AG09309 (cell line): ENCODE data around the gene SMARCD1.

Source experiments
- DNase-seq: peaks from one replicate; pipeline ENCODE4 v3.0.0-alpha.2; 2010; ENCODE audit warnings: low read depth
- H3K4me3 ChIP-seq: 2 replicates; pipeline ENCODE4 v1.5.1; 2011; ENCODE audit warnings: mild to moderate bottlenecking, low read depth, low read length, moderate library complexity; ENCODE audit not compliant: control insufficient read depth
- CTCF ChIP-seq: IDR thresholded peaks from 2 replicates; pipeline ENCODE4 v1.5.1; 2011; ENCODE audit warnings: mild to moderate bottlenecking, low read depth, low read length, inconsistent platforms; ENCODE audit not compliant: insufficient read depth, control insufficient read depth; ENCODE audit errors: missing control alignments

The SMARCD1 gene

DNA sequence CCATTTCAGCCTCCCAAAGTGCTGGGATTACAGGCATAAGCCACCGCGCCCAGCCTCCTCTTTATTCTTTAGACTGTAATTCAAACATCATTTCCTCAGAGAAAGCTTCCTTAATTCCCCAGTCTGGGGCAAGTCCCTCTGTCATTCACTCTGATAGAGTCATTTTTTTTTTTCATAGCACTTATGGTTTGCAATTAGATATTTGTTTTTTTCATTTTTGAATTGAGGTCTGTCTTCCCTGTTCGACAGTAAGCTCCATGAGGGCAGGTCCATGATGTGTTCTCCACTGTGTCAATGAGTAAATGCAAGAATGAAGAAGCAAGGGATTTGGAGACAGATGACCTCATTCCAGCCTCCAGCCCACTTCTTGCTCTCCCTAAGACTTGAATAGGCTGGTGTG lies 15.6 kb upstream of the SMARCD1 start:
- no peak for DNase-seq
- TF ChIP-seq CTCF: no peak
- no peak overlapping the region for H3K4me3 ChIP-seq

DNA sequence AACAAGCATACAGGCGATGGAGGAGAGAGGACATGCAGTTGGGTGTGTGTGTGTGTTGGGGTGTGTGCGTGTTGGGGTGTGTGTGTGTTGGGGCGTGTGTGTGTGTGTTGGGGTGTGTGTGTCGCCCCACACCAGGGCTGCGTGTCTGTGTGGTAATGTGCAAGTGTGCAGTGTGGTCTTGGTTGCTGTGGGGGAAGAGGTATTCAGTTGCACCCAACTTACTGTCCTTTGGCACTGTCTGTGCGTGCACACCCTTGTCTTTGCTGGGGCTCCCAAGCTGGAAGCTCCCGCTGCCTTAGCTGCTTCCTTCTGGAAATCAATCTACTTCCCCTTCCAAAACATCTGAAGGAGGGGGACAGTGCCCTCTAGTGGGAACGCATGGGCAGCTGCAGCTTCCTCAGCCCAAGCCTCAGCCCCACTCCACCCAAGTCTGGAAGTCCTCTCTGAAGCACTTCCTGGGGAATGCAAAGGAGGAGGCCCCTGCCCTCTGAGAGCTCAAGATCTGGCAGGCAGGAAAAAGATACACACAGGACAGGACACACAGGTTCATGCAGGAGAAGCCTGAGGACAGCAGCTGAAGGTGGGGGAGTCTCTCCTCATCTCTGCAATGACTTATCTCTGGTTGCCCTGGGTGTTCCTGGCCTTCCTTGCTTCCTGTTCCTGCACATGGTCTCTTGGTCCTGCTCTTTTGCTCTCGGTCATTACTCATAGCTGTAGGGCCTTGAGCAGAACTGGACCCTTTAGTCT lies 14.7 kb upstream of the SMARCD1 start:
- DNase-seq: no peak
- peak; percentile 99 for TF ChIP-seq CTCF
- no peak overlapping the region for H3K4me3 ChIP-seq

- DNase-seq: no peak
- TF ChIP-seq CTCF: no peak
- no peak overlapping the region for H3K4me3 ChIP-seq
These were observed 12.8 kb upstream of the SMARCD1 start for GRCh38 chr12:50072198-50072907.

GRCh38 chr12:50073206-50073605 lies 11.9 kb upstream of the SMARCD1 start:
- no peak overlapping the region for H3K4me3 ChIP-seq
- TF ChIP-seq CTCF: no peak
- DNase-seq: no peak

GRCh38 chr12:50073712-50074111 lies 11.4 kb upstream of the SMARCD1 start:
- no peak for TF ChIP-seq CTCF
- DNase-seq: no peak
- no peak overlapping the region for H3K4me3 ChIP-seq

DNA sequence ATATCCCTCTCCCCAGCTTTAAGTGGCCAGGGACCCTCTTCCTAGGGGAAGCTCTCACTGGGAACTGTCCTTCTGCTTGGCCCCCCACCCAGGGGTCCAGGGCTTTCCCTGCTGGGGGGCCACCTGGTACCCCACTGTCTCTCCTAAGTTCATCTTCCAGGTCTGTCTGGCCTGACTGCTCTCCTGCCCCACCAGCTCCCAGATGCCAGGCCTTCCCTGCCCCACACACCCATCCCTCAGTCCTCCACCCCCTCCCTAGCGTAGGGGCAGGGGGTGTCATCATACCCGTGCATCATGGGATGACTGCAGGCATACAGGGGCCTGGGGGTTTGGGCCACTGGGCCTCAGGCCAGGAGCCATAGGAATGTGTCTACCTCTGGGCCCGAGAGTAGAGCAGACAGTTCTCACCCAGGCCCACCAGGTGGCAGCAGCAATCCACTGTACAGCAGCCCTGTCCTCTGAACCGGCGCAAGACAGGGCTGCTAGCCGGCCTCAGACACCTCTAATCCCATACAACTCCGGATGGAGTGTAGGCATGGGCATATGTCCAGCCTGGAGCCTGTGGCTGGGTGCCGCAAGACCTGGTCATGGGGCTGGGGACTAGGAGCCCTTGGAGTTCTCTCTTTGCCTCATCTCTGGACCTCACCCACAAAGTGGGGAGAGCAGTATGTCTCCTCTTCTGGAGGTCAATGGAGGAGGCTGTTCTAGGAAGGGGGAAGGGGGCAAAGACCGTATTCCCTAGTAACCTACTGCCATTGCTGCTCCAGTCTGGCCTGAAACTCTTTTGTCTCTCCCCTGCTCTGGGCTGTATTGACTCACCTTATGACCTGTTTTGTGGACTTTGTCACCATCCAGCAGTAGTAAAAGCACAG lies 10.0 kb upstream of the SMARCD1 start:
- peak; percentile 43 for DNase-seq
- H3K4me3 ChIP-seq: no peak overlapping the region
- peak; percentile 95 for TF ChIP-seq CTCF
